ENCODE measurements around the gene KHDC1L. TPM values are rescaled to one million over a fixed set of nuclear protein-coding genes. Genes with fewer than 3 reads are reported as not detected.

The KHDC1L gene
- total RNA-seq, 1 experiment from 2014 or later = not detected

DNA sequence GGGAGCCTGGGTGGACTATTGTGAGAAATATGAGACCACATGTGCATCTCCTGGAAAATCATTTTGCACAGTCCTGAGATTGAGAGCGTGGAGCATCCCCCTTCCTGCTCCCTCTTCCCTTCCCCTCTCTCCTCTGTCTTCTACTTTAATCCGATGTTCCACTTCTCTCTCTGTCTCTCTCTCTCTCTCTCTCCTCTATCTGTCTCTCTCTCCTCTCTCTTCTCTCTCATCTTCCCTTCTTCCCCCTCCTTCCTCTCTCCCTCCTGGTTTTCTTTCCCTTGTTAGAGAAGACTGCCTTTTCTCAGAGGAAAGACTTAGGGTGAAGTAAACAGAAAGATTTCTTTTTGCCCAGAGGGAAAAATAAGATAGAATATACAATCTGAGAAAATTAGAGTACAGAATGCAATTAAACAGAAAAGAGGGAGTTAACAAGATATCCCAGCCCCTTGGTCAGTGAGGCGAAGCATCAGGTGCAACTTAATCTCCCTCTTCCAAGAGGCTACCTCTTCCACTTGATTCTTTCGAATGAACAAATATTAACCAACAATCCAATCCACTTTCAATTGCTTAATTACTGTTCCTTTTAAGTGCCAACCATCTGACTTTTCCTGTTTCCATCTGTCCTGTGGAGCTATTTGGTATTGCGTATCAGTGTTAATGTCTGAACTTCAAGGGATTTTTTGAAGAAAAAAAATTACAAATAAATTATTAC, 23.1 kb upstream of the KHDC1L start:
- H3K9me3 ChIP-seq (ENCODE audit: control insufficient read depth, low read depth, low read length) = no peaks in the 10 kb centered on the region
- Mint-ChIP-seq H3K27ac (no peak overlapping the region; a peak in 1 of 7 replicates), H3K36me3 (ENCODE audit: insufficient read depth in 1 of 3, low read depth in 3 of 3) (no peaks in the 10 kb centered on the region), H3K27me3 (ENCODE audit: low read depth) (no peaks in the 10 kb centered on the region), H3K9me3 (no peaks in the 10 kb centered on the region), H3K4me3 (no peak overlapping the region), H3K4me1 (peaks cover 7% of the 10 kb centered on the region in 2 experiments; a peak in 2 of 4 replicates)
- H3K14ac ChIP-seq (ENCODE audit: insufficient read depth, low read length) = no peak overlapping the region
- no peak overlapping the region for H2AK5ac ChIP-seq (ENCODE audit: insufficient read length, low read length)
- WGBS (ENCODE audit: extremely low coverage, insufficient read length, low lambda C conversion rate) = no CpG with 5 or more reads among the region's 5 CpGs
- no peak overlapping the region for H3K27ac ChIP-seq (ENCODE audit: insufficient read length, low read depth, low read length)
- no peak overlapping the region for H2BK12ac ChIP-seq (ENCODE audit: insufficient read length, low read depth, low read length)
- H3K79me1 ChIP-seq (ENCODE audit: insufficient read depth, low read depth, low read length, poor library complexity, severe bottlenecking) = no peaks in the 10 kb centered on the region
- TF ChIP-seq, protein P1, sequence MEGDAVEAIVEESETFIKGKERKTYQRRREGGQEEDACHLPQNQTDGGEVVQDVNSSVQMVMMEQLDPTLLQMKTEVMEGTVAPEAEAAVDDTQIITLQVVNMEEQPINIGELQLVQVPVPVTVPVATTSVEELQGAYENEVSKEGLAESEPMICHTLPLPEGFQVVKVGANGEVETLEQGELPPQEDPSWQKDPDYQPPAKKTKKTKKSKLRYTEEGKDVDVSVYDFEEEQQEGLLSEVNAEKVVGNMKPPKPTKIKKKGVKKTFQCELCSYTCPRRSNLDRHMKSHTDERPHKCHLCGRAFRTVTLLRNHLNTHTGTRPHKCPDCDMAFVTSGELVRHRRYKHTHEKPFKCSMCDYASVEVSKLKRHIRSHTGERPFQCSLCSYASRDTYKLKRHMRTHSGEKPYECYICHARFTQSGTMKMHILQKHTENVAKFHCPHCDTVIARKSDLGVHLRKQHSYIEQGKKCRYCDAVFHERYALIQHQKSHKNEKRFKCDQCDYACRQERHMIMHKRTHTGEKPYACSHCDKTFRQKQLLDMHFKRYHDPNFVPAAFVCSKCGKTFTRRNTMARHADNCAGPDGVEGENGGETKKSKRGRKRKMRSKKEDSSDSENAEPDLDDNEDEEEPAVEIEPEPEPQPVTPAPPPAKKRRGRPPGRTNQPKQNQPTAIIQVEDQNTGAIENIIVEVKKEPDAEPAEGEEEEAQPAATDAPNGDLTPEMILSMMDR (conservative IDR thresholded peaks at IDR 0.05) = no peak
- no peak for DNase-seq
- no peak overlapping the region for H3K56ac ChIP-seq (ENCODE audit: insufficient read length, low read depth, low read length)
- H3K4ac ChIP-seq (ENCODE audit: low read depth, low read length) = no peak overlapping the region
- H3K9ac ChIP-seq (ENCODE audit: extremely low read depth, insufficient read length, low read length) = no peak overlapping the region
- H4K8ac ChIP-seq (replicated peaks; ENCODE audit: insufficient read length, low read depth, low read length) = no peak overlapping the region
- H3K23me2 ChIP-seq (ENCODE audit: insufficient read length, low read depth, low read length, poor library complexity, severe bottlenecking) = no peaks in the 10 kb centered on the region
- no peaks in the 10 kb centered on the region for H3K79me2 ChIP-seq (ENCODE audit: insufficient read depth, low read length)
- no peak overlapping the region for H4K91ac ChIP-seq (ENCODE audit: insufficient read length, low read depth, low read length)
- no peak overlapping the region for H2BK120ac ChIP-seq (ENCODE audit: low read depth, low read length, poor library complexity, severe bottlenecking)
- H3T11ph ChIP-seq (ENCODE audit: low read length) = no peak overlapping the region
- no peak overlapping the region for H3K4me2 ChIP-seq (ENCODE audit: insufficient read depth, insufficient read length, low read length)
- no peaks in the 10 kb centered on the region for H3K4me1 ChIP-seq (ENCODE audit: insufficient read depth, low read length)
- no peak overlapping the region for H3K23ac ChIP-seq (ENCODE audit: insufficient read length, low read depth, low read length)
- no peak overlapping the region for H2BK5ac ChIP-seq (ENCODE audit: insufficient read length, low read length)
- H3K27me3 ChIP-seq (ENCODE audit: insufficient read depth, low read length) = no peaks in the 10 kb centered on the region
- no peak overlapping the region for H2BK15ac ChIP-seq (ENCODE audit: low read depth, low read length)
- H4K5ac ChIP-seq (ENCODE audit: insufficient read length, low read depth, low read length) = no peak overlapping the region
- no peaks in the 10 kb centered on the region for H4K20me1 ChIP-seq (ENCODE audit: control insufficient read depth, insufficient read depth, insufficient read length)
- H3K18ac ChIP-seq (ENCODE audit: insufficient read length, low read depth, low read length) = no peak overlapping the region
- H2BK20ac ChIP-seq (ENCODE audit: low read depth, low read length, poor library complexity, severe bottlenecking) = no peak overlapping the region
- H2AFZ ChIP-seq (ENCODE audit: low read length) = no peak overlapping the region

Measured in H9 (cell line).